ENCODE measurements around the gene TANGO2.
A peak's percentile ranks its signal among the peaks of the same experiment; 100 is the strongest.

The TANGO2 gene

GRCh38 chr22:20012741-20013331 lies 8.1 kb upstream of the TANGO2 start:
- in situ Hi-C loops (cut with MboI; ENCODE audit: low pct_unique_long_range_greater_than_20kb, low sequenced_read_pairs, unreplicated experiment) = no loop called here
- DNase-seq (ENCODE audit: low spot score) = no peak
- no peak for TF ChIP-seq CTCF (IDR thresholded peaks at IDR 0.05; ENCODE audit: extremely low read depth, insufficient read depth, missing control alignments)

GRCh38 chr22:20013382-20013871 lies 7.5 kb upstream of the TANGO2 start:
- in situ Hi-C loops (cut with MboI; ENCODE audit: low pct_unique_long_range_greater_than_20kb, low sequenced_read_pairs, unreplicated experiment) = no loop called here
- peak; percentile 72 for TF ChIP-seq CTCF (IDR thresholded peaks at IDR 0.05; ENCODE audit: extremely low read depth, insufficient read depth, missing control alignments)
- peak; percentile 75 for DNase-seq (ENCODE audit: low spot score)

- in situ Hi-C loops (cut with MboI; ENCODE audit: low pct_unique_long_range_greater_than_20kb, low sequenced_read_pairs, unreplicated experiment) = no loop called here
- no peak for TF ChIP-seq CTCF (IDR thresholded peaks at IDR 0.05; ENCODE audit: extremely low read depth, insufficient read depth, missing control alignments)
- no peak for DNase-seq (ENCODE audit: low spot score)
These were observed 6.3 kb upstream of the TANGO2 start for GRCh38 chr22:20014526-20015186.

GRCh38 chr22:20015187-20015625 lies 5.7 kb upstream of the TANGO2 start:
- in situ Hi-C loops (cut with MboI; ENCODE audit: low pct_unique_long_range_greater_than_20kb, low sequenced_read_pairs, unreplicated experiment) = no loop called here
- TF ChIP-seq CTCF (IDR thresholded peaks at IDR 0.05; ENCODE audit: extremely low read depth, insufficient read depth, missing control alignments) = no peak
- DNase-seq (ENCODE audit: low spot score) = no peak

GRCh38 chr22:20015971-20016733 lies 4.8 kb upstream of the TANGO2 start:
- in situ Hi-C loops (cut with MboI; ENCODE audit: low pct_unique_long_range_greater_than_20kb, low sequenced_read_pairs, unreplicated experiment) = no loop called here
- DNase-seq (ENCODE audit: low spot score) = no peak
- no peak for TF ChIP-seq CTCF (IDR thresholded peaks at IDR 0.05; ENCODE audit: extremely low read depth, insufficient read depth, missing control alignments)

GRCh38 chr22:20016734-20017621 lies 3.9 kb upstream of the TANGO2 start, which contains the start of gene ARVCF:
ARVCF (minus strand) TSS chr22:20016823; CDS start chr22:19990794, 26,029 bp downstream.
- in situ Hi-C loops (cut with MboI; ENCODE audit: low pct_unique_long_range_greater_than_20kb, low sequenced_read_pairs, unreplicated experiment) = no loop called here
- DNase-seq (ENCODE audit: low spot score) = peak; percentile 99
- TF ChIP-seq CTCF (IDR thresholded peaks at IDR 0.05; ENCODE audit: extremely low read depth, insufficient read depth, missing control alignments) = no peak
